ENCODE results near the gene NPB.

NPB gene

DNA sequence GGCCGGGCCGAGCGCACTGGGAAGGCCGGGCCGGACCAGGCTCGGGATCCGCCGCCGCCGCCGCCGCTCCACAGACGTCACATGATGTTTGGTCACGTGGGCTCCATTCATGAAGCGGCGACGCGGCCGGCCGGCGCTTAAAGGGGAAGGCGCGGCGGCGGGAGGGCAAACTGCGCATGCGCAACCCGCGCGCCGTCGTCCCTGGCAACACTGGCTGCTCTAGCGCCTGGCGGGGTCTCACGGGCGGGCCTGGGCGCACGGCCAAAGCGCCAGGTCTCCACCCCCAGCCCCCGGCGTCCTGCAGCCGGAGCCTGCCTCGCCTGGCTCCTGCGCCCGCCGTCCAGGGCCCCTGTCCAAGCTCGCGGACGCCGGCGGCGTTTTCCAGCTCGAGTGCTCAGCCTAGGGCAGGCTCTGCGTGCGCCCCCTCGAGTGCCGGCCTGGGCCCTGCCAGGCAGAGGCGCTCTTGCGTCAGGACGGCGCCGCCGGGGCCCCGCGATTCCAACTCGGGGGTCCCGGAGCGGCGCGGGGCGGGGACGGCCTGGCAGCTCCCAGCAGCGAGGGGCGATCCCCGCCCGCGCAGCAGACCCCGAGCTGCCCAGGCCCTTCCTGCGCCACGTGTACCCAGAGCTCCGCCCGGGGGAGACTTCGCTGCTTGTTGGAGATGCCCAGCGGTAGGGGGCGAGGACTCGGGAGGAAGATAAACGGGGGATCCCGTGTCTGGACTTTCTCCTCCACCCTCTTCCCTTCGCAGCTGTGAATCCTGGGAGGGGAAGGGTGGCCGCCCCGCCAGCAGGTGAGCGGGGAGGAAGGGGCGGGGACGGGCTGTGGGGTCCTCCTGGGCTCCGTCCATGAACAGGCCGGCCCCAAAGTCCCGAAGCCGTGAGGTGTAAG lies 25.9 kb downstream of the NPB start, which contains the start of gene MAFG:
TSS of gene MAFG (minus strand) at position 83 of the 891 bp plus-strand sequence. CDS start 4,550 bp downstream, outside the sequence.
- DNase-seq = peak; percentile 89

DNA sequence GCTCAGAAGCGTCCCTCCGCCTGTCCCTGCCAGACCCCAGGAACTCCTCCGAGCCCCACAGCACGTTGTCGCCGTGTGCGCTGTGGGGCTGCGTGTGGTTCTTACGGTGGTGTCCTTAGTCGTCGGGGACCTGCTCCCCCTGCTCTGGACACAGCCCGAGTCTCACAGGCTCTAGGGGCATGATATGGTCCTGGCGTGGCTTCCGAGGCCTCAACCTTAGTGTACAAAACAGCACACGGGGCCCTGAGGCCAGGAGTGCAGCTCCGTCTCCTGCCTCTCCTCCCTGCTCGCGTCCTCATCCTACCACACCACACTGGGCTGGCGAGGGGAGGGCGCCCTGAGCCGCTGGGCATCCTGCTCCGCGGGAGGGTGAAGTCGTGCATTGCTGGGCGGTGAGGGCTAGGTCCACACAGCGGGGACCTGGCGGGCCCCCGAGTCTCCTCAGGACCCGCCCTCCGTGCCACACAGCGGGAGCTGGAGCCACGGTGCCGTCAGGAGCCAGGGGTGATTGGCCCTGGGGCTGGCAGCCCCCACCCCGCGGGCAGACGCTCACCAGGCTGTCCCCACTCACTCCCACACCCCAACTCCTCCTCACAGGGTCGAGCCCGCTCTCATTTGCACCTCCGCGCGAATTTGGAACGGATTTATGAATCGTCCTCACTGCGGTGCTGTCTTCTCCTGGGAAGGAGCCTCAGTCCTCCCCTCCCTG lies 26.7 kb downstream of the NPB start:
- DNase-seq = no peak

DNA sequence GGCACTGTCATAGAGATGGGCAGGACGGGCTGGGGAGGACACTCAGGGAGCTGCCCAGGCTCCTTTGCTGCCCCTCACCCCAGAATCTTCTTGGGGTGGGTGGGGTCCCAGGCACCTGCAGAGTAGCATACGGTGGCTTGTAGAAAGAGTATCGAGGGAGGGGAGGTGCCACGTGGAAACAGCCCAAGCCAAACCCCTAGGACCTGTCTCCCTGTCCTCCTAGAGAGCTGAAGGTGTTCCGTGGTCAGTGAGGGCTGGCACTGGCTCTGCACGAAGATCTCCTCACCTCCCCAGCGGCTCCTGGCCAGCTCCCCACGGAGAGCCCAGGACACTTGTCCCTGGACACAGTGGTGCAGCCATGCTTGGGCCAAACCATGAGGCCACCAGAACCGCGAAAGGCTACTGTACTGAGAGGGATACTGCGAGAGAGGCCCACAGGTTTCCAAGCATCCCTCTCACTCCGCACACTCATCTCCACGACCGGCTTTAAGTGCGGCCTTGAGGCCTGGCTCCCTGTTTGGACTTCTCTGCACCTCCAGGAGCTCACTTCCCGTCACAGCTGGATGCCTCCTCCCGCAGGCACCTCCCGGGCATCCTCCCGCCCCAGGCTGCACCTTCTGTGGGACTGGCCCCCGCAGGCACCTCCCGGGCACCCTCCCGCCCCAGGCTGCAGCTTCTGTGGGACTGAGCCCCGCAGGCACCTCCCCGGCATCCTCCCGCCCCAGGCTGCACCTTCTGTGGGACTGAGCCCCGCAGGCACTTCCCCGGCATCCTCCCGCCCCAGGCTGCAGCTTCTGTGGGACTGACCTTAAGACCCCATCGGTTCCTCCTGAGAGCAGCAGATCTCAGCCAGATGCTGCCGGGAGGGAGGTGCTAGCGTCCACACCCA lies 27.5 kb downstream of the NPB start:
- DNase-seq = no peak

DNA sequence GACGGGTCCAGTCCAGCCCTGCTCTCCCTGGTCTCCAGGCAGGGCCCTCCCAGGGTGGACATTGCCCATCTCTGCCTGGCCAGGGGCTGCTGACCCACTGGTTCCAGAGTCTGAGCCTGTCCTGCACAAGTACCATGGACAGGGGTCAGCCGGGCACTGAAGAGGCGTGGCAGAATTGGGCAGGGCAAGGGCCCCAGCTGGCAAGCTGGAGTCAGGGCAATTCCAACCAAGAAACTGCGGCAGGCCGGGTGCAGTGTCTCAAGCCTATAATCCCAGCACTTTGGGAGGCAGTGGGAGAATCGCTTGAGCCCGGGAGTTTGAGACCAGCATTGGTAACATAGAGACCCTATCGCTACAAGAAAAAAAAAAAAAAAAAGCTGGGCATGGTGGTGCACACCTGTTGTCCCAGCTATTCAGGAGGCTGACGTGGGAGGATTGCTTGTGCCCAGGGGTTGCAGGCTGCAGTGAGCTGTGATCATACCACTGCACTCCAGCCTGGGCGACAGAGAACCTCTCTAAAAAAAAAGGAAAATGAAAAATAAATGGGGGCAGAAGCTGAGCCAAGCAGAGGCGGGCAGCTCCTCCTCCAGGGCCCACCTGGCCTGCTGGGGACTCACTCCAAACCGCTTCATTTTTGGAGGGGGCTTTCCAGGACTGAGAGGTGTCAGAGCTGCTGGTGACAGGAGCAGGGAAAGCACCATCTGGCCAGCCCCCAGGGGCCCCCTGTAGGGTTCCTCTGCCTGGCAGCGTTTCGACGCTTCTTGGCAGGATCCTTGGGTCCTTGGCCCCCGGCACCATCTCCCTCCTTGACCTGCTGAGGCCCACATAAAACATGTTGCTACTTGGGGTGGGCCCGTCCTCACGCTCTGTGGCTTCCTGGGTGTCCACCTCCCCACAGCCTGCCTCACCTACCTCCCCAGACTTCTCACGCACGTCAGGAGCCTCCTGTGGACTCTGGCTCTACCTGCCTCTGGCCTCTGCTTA lies 28.4 kb downstream of the NPB start:
- no peak for DNase-seq

DNA sequence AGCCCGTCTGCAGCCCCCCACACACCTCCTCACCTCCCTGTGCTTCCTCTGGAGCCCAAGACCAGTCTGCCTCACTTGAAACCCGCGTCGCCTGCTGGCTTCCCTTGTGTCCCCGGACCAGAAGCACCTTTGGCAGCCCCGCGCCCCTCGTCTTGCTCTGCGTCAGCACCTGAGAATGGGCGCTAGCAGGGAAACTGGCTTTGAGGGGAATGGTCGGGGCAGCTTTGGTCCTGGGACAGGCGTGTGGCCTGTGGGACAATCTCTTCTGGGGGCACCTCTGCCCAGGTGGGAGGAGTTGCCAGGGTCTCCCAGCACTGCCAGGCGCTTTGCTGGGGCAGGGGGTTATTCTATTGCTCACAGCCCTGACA lies 29.1 kb downstream of the NPB start:
- DNase-seq = no peak

DNA sequence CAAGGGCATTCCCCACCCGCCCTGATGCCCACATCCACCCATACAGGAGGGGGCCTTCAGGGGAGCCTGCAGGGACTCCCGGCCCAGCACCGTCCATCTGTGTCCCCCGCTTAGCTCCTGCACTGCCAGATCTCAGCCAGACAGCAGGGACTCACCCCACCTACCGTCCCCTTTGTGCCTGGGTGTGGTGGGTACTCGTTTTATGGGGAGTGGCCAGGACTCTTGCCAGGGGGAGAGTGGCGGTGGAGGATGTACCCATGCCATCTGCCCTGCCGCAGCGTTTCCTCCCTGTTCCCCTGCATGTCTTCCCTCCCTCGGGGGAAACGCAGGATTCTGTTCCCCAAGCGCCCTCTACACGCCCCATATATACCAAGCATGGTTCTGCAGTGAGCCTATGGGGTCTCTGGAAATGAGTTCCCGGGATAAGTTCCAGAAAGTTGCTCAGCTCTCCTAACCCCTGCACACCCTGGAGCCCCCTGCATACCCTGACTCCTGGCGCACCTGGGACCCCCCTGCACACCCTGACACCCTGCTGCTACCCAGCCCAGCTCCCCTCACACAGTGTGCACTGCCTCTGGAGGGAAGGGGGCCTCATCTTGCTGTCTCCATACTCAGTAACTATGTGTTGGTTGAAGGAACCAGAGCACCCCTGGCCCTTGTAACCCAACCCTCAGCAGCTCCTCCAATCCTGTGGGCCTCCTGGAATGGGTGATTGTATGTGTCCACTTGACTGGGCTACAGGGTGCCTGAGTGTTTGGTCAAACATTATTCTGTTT lies 29.7 kb downstream of the NPB start:
- no peak for DNase-seq

DNA sequence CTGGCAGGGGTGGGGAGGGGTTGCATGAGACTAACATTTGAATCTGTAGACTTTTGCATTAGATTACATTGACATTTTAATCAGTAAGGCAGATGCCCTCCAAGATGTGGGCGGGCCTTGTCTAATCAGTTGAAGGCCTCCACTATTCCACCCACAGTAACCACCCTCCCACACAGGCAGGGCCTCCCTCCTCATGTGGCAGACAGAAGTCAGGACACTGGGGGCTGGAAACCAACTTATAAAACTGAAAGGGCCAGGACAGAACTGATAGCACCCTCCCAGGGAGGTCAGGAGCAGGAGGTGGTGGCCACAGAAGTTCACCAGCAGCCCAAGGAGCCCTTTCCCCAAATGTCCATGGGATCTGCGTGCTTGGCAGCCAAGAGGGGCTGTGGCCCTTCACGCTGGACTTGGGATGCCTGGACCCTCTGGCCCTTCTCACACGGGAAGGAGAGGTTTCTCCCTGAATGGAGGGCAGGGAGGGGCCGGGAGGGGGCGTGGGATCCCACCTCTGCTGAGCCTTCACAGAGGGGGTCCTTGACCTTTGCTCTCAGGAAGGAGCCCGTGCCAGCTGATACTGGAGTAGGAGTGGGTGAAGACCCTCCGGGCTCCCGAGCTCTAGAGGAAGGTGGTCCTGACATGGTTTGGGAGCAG lies 30.4 kb downstream of the NPB start:
- no peak for DNase-seq

DNA sequence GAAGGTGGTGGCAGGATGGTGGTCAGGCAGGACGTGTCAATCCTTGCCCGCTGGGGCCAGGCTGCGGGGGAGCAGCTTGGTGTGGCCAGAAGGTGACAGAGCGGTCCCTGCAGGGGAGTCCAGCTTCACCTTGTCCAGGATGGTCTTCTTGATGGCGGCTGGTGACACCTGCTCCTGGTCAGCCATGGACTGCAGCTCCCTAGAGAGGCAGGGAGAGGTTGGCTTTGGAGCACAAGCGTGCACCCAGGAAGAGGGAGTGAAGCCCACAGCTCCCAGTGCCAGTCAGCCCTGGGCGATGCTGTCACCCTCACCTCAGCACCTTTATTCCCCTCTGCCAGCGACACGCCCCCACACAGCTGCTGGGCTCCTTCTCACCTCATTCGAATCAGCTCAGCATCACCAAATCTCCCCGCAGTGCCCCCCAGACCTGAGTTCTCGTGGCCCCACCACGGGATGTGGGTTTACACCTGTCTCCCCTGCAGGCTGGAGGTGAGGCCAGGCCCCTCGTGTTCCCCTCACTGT lies 31.2 kb downstream of the NPB start:
- DNase-seq = no peak

DNA sequence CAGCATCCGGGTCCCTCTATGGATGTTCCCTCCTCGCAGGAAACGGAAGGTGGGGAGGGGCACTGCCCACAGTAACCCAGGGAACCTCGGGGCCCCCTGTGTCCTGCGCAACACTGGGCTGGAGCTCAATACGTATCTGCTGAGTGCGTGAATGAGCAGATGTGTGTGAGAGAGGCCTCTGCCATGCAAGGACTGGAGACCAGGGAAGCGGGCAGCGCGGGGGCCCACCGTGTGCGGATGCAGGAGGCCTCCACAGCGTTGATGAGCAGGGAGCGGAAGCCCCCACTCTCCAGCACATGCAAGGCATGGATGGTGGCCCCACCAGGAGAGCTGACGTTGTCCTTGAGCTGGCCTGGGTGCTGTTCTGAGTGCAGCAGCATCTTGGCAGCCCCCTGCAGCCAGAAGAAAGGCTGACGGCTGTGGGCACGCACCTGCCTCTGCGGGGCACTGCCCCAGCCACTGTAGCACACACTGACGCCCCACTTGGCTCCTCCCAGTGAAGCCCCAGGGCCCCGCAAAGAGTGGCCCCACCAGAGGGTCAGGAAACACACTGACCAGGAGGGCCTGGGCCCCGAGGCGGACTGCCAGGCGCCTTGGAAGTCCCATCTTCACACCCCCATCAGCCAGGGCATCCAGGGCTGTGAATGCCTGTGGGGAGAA lies 32.2 kb downstream of the NPB start:
- no peak for DNase-seq

DNA sequence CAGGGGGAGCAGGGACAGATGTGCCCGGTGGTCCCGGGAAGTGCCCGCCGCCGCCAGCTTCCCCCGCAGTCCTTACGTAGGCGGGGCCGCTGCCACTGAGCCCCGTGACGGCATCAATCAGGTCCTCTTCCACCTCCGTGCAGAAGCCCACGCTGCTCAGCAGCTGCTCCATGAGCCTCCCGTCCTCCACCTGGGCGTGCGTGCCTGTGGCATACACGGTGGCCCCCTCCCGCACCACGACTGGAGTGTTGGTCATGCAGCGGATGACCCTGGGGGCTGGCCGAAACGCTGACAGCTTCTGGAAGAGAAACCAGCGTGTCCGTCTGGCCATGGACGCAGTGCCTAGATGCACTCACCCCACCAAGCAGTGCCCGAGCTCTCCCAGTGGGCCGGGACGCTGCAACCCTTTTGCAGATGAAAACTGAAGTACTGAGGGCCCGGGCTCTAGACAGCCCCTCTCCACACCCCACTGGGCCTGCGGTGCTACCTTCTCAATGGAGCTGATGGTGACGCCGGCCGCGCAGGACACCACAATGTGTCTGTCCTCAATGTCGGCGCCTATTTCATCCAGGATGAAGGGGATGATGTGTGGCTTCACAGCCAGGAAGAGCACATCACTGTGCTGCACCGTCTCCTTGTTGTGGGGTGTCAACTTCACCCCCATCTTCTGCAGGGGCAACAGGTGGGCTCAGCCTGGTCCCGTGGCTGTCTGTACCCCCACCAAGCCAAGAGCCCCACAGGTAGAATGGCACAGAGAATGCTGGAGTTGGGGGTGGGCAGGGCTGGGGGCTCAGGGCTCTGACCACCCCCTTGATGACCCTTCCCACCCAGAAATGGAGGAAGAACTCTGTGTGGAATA lies 33.0 kb downstream of the NPB start:
- DNase-seq = no peak

DNA sequence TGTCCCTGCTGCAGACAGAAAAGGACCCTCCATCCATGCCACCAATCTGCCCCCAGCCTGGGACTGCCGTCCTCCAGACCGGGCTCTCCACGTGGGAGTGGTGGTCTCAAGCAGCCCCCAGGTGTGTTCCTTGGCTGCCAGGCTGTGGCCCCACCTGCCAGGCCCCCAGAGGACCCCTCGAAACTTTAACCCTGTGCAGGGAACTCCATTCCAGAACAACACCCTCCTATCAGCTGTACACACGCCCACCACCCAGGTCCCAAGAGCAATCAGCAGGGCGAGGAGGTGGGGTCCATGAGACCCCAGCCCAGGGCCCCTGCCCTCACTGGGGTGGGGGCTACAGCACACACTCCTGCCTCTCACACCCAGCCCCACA lies 33.7 kb downstream of the NPB start:
- DNase-seq = no peak

DNA sequence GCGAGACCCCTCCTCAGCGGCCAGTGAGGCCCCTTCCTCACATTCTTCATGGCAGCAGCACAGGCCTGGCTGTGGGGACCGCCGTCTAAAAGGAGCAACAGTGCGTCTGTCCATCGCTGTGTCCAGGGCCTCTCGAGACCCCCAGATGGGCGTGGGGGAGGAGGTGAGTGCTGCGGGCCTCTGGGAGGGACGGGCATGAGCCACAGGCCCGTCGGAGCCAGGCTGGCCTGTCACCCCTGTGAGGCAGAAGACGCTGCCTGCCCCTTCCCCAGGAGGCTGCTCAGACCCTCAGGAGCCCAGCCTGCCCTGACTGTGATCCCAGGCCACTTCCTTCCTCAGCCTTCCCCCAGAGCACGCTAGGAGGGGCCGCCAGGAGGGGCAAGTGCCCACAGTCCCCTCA lies 37.2 kb downstream of the NPB start:
- DNase-seq = no peak

DNA sequence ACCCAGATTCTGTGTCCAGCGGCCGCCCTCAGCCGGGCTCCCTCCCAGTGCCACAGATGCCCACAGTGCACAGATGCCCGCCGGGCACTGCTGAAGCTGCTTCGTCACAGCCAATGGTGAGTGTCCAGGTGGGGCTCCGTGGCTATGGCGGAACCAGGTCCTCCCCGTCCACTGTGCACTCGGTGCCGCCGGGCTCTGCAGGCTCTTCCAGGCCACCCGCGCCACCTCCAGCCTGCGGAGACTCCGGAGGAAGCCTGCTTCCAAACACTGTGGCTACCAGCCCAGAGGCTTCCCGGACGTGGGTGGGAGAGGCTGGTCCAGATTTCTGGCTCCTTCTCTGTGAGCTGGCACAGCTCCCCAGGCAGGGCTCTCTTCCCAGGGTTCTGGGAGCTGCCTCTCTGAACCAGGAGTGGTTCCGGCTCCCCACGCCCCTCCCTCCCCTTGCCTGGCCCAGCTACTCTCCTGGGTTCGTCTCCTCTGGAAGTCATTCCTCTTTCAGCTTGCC lies 37.9 kb downstream of the NPB start:
- DNase-seq = no peak

DNA sequence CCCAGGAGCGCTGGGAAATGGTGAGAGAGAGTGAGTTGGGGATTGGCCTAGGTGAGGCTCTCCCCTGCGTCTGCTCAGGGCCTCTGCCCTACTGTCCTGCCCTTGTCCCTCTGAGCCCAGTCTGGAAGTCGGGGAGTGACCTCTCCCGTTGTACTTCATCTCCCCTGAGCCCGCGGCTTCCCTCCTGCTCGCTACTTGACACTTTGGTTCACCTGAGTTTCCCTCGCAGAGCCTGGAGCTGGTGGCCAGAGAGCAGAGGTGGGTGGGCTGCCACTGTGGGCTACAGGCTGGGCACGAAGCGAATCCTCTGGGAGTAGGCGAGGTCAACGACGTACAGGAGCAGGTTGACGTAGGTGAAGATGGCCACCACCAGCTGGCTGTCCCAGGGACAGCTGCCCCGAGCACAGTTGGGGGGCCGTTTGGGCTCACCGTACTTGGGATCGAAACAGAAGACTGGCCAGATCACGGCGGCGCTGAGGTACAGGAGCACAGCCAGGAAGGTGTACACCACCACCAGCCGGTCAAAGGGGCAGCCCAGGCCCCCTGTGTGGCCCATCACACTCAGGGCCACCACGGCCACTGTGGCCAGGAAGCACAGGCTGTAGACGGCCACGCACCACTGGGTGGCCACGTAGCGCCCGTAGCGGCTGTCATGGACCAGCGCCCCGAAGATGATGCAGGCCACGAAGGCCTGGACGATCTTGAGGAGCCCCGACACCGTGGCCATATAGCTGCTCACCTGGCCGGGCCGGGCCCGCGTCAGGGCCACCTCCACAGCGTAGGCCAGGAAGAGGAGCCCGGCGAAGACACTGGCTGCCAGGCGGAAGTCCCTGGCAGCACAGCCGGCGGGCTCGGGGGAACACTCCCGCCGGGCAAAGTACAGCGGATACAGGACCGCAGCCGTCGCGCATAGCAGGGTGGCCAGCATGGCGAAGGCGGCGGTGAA lies 38.8 kb downstream of the NPB start:
- no peak for DNase-seq

DNA sequence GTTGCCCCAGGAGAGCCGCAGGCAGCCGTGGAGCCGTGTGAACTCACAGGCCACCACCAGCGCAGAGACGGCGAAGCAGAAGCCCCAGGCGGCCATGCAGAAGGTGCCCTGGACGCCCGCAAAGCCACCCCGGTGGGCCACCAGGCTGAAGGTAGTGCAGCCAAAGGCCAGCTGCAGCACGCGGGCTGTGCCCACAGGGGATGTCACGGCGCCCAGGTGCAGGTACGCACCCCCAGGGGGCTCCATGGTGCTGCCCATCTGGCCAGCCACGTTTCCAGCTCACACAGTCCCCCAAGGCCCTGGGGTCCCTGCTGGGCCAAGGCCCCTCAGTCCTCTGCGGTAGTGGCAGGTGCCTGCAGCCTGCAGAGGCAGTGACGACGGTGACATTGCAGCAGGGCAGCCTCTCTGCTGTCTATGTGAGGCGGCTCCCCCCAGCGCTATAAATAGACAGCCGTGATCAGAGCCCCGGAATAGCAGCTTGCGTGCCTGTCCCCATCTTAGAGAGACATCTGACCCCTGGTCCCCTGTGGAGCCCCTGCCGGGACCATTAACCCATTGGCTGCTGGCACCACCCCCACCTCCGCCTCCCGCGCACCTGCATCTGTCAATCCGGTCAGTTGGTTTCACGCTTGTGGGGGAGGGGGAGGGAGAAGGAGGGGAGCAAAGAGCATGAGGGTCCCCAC lies 39.6 kb downstream of the NPB start:
- DNase-seq = no peak

DNA sequence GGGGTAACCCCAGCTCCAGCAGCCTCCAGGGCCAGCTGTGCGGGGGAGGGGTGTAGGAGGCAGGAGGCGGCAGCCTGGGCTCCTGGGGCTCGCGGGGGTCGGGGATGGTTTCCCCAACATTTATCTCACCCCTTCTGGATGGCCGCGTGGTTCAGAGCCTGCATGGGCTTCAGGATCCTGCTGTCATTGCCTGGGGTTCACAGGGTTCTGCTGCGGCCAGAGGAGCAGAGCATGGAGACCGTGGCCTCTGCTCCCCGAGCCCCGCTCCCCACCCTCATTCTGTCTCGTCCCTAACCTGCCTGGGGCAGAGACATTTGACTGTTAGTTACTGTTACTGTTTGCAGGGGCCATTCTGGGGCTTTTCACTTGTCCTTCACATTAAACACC lies 40.1 kb downstream of the NPB start:
- no peak for DNase-seq

DNA sequence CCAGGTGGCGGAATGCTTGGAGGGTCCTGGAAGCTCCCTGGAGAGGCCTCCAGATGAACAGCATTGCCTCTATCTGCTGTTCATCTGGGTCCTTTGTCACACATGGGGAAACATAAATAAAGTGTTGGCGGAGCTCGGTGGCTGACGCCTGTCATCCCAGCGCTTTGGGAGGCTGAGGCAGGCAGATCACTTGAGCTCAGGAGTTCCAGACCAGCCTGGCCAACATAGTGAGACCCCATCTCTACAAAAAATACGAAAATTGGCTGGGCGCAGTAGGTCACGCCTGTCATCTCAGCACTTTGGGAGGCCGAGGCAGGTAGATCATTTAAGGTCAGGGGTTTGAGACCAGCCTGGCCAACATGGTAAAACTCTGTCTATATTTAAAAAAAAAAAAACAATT lies 42.8 kb downstream of the NPB start:
- no peak for DNase-seq

Measured in MV-4-11 (cell line).